ENCODE measurements around the gene NEUROD6.

NEUROD6 gene

DNA sequence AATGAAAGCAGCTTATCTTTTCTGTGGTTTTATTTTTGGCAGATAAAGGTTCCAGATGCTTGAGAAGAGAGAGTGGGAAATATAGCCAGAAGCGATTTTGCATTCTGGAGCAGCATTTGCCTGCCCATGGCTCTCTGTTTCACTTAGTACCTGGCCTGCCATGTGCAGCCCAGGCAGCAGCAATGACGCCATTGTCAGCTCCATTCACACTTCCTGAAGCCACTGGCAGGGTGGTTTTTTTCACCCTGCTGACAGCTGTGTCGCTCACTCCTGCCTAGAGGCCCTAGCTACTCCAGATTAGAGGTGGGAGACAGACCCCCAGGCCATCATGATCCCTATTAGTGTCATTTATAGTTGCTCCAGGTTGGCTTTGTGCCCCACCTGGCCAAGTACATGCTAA, 30.1 kb upstream of the NEUROD6 start:
- no peak overlapping the region for H3K4me3 ChIP-seq (ENCODE audit: low read depth, low read length)
- in situ Hi-C loops (cut with HindIII; ENCODE audit: low sequenced_read_pairs) = no loop called here
- TF ChIP-seq CTCF (IDR thresholded peaks at IDR 0.05; ENCODE audit: low read depth, low read length) = no peak
- DNase-seq (ENCODE audit: low read depth, low spot score) = no peak

DNA sequence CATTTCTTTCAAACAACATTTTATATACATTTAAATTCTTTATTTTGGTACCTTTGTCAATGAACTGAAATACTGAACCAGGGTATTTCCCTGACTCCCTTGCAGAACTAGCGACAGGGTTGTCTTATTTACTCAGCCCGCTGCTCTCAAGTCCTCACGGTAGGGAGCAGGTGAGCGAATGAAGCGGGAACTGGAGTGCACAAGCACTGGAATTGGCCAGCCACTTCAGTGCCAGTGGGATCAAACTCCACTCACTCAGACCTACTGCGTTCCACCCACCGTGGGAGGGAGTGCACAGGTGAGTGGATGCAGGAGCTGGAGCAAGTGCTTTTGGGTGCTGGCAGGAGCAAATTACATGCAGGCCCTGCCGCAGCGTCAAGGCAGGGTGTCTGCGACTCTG, 28.1 kb upstream of the NEUROD6 start:
- no peak overlapping the region for H3K4me3 ChIP-seq (ENCODE audit: low read depth, low read length)
- DNase-seq (ENCODE audit: low read depth, low spot score) = no peak
- no peak for TF ChIP-seq CTCF (IDR thresholded peaks at IDR 0.05; ENCODE audit: low read depth, low read length)
- in situ Hi-C loops (cut with HindIII; ENCODE audit: low sequenced_read_pairs) = no loop called here

- in situ Hi-C loops (cut with HindIII; ENCODE audit: low sequenced_read_pairs) = no loop called here
- no peak for DNase-seq (ENCODE audit: low read depth, low spot score)
- H3K4me3 ChIP-seq (ENCODE audit: low read depth, low read length) = no peak overlapping the region
- no peak for TF ChIP-seq CTCF (IDR thresholded peaks at IDR 0.05; ENCODE audit: low read depth, low read length)
Observed at GRCh38 chr7:31363496-31363895, 23.0 kb upstream of the NEUROD6 start.

GRCh38 chr7:31363051-31363450, 22.5 kb upstream of the NEUROD6 start:
- in situ Hi-C loops (cut with HindIII; ENCODE audit: low sequenced_read_pairs) = no loop called here
- DNase-seq (ENCODE audit: low read depth, low spot score) = no peak
- H3K4me3 ChIP-seq (ENCODE audit: low read depth, low read length) = no peak overlapping the region
- no peak for TF ChIP-seq CTCF (IDR thresholded peaks at IDR 0.05; ENCODE audit: low read depth, low read length)

- no peak for TF ChIP-seq CTCF (IDR thresholded peaks at IDR 0.05; ENCODE audit: low read depth, low read length)
- DNase-seq (ENCODE audit: low read depth, low spot score) = no peak
- in situ Hi-C loops (cut with HindIII; ENCODE audit: low sequenced_read_pairs) = no loop called here
- H3K4me3 ChIP-seq (ENCODE audit: low read depth, low read length) = no peak overlapping the region
Observed at GRCh38 chr7:31362401-31362800, 21.9 kb upstream of the NEUROD6 start.

GRCh38 chr7:31358467-31358866, 17.9 kb upstream of the NEUROD6 start:
- in situ Hi-C loops (cut with HindIII; ENCODE audit: low sequenced_read_pairs) = no loop called here
- H3K4me3 ChIP-seq (ENCODE audit: low read depth, low read length) = no peak overlapping the region
- TF ChIP-seq CTCF (IDR thresholded peaks at IDR 0.05; ENCODE audit: low read depth, low read length) = no peak
- DNase-seq (ENCODE audit: low read depth, low spot score) = no peak

DNA sequence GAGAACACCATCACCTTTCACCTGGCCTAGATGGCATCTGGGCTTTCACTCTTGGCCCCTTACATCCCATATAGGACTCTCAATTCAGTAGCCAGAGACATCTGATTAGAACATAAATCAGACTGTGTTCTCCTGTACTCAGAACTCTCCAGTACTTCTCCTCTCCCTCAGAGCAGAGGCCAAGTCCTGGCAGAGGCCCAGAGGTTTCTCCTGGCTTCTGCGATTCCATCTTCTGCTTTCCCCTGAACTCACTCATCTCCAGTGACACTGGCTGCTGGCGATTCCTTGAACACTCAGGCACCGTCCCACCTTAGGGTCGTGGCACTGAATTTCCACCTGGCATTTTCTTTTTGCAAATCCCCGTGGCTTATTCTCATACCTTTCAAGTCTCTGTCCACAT, 4.9 kb upstream of the NEUROD6 start:
- no peak overlapping the region for H3K4me3 ChIP-seq (ENCODE audit: low read depth, low read length)
- no peak for DNase-seq (ENCODE audit: low read depth, low spot score)
- TF ChIP-seq CTCF (IDR thresholded peaks at IDR 0.05; ENCODE audit: low read depth, low read length) = no peak
- in situ Hi-C loops (cut with HindIII; ENCODE audit: low sequenced_read_pairs) = no loop called here

All from astrocyte of the spinal cord (primary cell).